ENCODE data around the gene FBXL20. TPM values are rescaled to one million over a fixed set of nuclear protein-coding genes. Genes with fewer than 3 reads are reported as not detected.
A peak's percentile ranks its signal among the peaks of the same experiment; 100 is the strongest.

The FBXL20 gene
- total and polyA plus RNA-seq, 9 of the 15 experiments (the other 6 are each of a cell fraction or from before 2014, with no cell fraction given): 1.8 to 15.1 (median 5.6) TPM

DNA sequence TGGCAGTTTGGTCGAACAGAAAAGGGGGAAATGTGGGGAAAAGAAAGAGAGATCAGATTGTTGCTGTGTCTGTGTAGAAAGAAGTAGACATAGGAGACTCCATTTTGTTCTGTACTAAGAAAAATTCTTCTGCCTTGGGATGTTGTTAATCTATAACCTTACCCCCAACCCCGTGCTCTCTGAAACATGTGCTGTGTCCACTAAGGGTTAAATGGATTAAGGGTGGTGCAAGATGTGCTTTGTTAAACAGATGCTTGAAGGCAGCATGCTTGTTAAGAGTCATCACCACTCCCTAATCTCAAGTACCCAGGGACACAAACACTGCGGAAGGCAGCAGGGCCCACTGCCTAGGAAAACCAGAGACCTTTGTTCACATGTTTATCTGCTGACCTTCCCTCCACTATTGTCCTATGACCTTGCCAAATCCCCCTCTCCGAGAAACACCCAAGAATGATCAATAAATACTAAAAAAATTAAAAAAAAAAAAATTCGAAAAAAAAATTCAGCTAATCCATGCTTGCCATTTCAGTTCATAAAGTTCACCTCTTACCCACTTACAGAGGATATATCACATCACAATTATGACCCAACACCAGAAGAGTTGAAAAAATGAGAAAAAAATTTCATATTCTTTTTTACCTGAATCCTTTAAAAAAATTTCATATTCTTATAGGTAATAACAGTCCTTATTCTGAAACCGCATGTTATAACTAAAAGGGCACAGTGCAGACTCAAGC lies 67.2 kb downstream of the FBXL20 start (continued):
- 0 out of 2 replicates have a peak, but pooled peaks have one; percentile 27 for TF ChIP-seq MTA1 (IDR thresholded peaks at IDR 0.05; ENCODE audit: borderline replicate concordance)
- TF ChIP-seq, protein P1, sequence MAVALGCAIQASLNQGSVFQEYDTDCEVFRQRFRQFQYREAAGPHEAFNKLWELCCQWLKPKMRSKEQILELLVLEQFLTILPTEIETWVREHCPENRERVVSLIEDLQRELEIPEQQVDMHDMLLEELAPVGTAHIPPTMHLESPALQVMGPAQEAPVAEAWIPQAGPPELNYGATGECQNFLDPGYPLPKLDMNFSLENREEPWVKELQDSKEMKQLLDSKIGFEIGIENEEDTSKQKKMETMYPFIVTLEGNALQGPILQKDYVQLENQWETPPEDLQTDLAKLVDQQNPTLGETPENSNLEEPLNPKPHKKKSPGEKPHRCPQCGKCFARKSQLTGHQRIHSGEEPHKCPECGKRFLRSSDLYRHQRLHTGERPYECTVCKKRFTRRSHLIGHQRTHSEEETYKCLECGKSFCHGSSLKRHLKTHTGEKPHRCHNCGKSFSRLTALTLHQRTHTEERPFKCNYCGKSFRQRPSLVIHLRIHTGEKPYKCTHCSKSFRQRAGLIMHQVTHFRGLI (CRISPR knock-in tag; IDR thresholded peaks at IDR 0.05): peak; percentile 79
- peak; percentile 81 to 89; a peak in 3 of 4 replicates for TF ChIP-seq TRIM24 (IDR thresholded peaks at IDR 0.05)
- peak; percentile 60 for TF ChIP-seq EP400 (IDR thresholded peaks at IDR 0.05)
- 0 out of 2 replicates have a peak, but pooled peaks have one; percentile 3 for TF ChIP-seq ZSCAN32 (CRISPR knock-in tag; IDR thresholded peaks at IDR 0.05)
- TF ChIP-seq MAZ (CRISPR knock-in tag; conservative IDR thresholded peaks at IDR 0.05 in 1 of 2, IDR thresholded peaks at IDR 0.05 in 1 of 2): peak in 1 of 2 experiments; percentile 66; a peak in 2 of 4 replicates
- TF ChIP-seq MEIS2 (IDR thresholded peaks at IDR 0.05; ENCODE audit: partially characterized antibody): peak; percentile 13
- TF ChIP-seq SMAD3 (CRISPR knock-in tag; conservative IDR thresholded peaks at IDR 0.05): peak; percentile 96; the same call in 1 of the 2 replicates
- peak; percentile 91; the same call in 1 of the 2 replicates for TF ChIP-seq HSF4 (CRISPR knock-in tag; IDR thresholded peaks at IDR 0.05; ENCODE audit: borderline replicate concordance)
- TF ChIP-seq, protein P2, sequence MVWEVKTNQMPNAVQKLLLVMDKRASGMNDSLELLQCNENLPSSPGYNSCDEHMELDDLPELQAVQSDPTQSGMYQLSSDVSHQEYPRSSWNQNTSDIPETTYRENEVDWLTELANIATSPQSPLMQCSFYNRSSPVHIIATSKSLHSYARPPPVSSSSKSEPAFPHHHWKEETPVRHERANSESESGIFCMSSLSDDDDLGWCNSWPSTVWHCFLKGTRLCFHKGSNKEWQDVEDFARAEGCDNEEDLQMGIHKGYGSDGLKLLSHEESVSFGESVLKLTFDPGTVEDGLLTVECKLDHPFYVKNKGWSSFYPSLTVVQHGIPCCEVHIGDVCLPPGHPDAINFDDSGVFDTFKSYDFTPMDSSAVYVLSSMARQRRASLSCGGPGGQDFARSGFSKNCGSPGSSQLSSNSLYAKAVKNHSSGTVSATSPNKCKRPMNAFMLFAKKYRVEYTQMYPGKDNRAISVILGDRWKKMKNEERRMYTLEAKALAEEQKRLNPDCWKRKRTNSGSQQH (CRISPR knock-in tag; IDR thresholded peaks at IDR 0.05): peak; percentile 92; the same call in 1 of the 2 replicates
- peak; percentile 69; the same call in 1 of the 2 replicates for TF ChIP-seq CC2D1A (IDR thresholded peaks at IDR 0.05)
- TF ChIP-seq ZKSCAN8 (CRISPR knock-in tag; IDR thresholded peaks at IDR 0.05): 0 out of 2 replicates have a peak, but pooled peaks have one; percentile 68
- TF ChIP-seq HIVEP1 (CRISPR knock-in tag; IDR thresholded peaks at IDR 0.05): peak; percentile 80; the same call in 1 of the 2 replicates
- peak; percentile 48 for TF ChIP-seq BRD9 (IDR thresholded peaks at IDR 0.05; ENCODE audit: low read depth, partially characterized antibody)
- TF ChIP-seq CTBP1 (IDR thresholded peaks at IDR 0.05; ENCODE audit: borderline replicate concordance): 0 out of 2 replicates have a peak, but pooled peaks have one; percentile 20
- TF ChIP-seq, protein P3, sequence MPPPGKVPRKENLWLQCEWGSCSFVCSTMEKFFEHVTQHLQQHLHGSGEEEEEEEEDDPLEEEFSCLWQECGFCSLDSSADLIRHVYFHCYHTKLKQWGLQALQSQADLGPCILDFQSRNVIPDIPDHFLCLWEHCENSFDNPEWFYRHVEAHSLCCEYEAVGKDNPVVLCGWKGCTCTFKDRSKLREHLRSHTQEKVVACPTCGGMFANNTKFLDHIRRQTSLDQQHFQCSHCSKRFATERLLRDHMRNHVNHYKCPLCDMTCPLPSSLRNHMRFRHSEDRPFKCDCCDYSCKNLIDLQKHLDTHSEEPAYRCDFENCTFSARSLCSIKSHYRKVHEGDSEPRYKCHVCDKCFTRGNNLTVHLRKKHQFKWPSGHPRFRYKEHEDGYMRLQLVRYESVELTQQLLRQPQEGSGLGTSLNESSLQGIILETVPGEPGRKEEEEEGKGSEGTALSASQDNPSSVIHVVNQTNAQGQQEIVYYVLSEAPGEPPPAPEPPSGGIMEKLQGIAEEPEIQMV (tag; conservative IDR thresholded peaks at IDR 0.05; ENCODE audit: low read depth): peak; percentile 89
- TF ChIP-seq RAD21 (CRISPR knock-in tag; conservative IDR thresholded peaks at IDR 0.05 in 1 of 2, IDR thresholded peaks at IDR 0.05 in 1 of 2): peak in 1 of 2 experiments; percentile 15; a peak in 1 of 4 replicates
- 0 out of 2 replicates have a peak, but pooled peaks have one; percentile 15 for TF ChIP-seq HES1 (IDR thresholded peaks at IDR 0.05; ENCODE audit: low read depth)
- TF ChIP-seq, protein P4, sequence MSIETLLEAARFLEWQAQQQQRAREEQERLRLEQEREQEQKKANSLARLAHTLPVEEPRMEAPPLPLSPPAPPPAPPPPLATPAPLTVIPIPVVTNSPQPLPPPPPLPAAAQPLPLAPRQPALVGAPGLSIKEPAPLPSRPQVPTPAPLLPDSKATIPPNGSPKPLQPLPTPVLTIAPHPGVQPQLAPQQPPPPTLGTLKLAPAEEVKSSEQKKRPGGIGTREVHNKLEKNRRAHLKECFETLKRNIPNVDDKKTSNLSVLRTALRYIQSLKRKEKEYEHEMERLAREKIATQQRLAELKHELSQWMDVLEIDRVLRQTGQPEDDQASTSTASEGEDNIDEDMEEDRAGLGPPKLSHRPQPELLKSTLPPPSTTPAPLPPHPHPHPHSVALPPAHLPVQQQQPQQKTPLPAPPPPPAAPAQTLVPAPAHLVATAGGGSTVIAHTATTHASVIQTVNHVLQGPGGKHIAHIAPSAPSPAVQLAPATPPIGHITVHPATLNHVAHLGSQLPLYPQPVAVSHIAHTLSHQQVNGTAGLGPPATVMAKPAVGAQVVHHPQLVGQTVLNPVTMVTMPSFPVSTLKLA (conservative IDR thresholded peaks at IDR 0.05): peak; percentile 73 to 79
- peak; percentile 90; the same call in 1 of the 2 replicates for TF ChIP-seq TEAD2 (tag; IDR thresholded peaks at IDR 0.05)
